Thyroid gland (tissue), 4 donors: ENCODE data around the gene DLG3. TPM values are rescaled to one million over a fixed set of nuclear protein-coding genes. Genes with fewer than 3 reads are reported as not detected.

ENCODE experiments used
- DNase-seq, 2 donors: peaks; one replicate each; pipeline ENCODE4 v3.0.0-alpha.2; 2019
- H3K27ac ChIP-seq, 3 donors: fragments of 200-600 bp; sonication (generic); 1 replicate in 2 of 3; 2 replicates in 1 of 3; pipeline ENCODE4 v1.5.1; 2016 to 2019; ENCODE audit warnings: mild to moderate bottlenecking in 1 of 3, moderate library complexity in 1 of 3
- H3K27me3 ChIP-seq: fragments of 200-600 bp; sonication (generic); one replicate; pipeline ENCODE4 v1.5.1; 2019
- H3K36me3 ChIP-seq, 2 donors: fragments of 200-600 bp; sonication (generic); one replicate each; pipeline ENCODE4 v1.5.1; 2016 to 2019
- H3K4me1 ChIP-seq, 2 donors: fragments of 200-600 bp; sonication (generic); one replicate each; pipeline ENCODE4 v1.5.1; 2017 to 2019
- H3K4me3 ChIP-seq, 3 donors: fragments of 200-600 bp; sonication (generic); replicated peaks in 1 of 3; 1 replicate in 2 of 3; 2 replicates in 1 of 3; pipeline ENCODE4 v1.5.1; 2016; ENCODE audit warnings: mild to moderate bottlenecking in 1 of 3
- H3K9me3 ChIP-seq: fragments of 200-600 bp; sonication (generic); one replicate; pipeline ENCODE4 v1.5.1; 2017
- POLR2A ChIP-seq, 2 donors: fragments of 450-650 bp; IDR thresholded peaks; one replicate each; pipeline ENCODE4 v1.6.1; 2017; ENCODE audit warnings: antibody characterized with exemption in 2 of 2, mild to moderate bottlenecking in 2 of 2, moderate library complexity in 1 of 2
- WGBS, 2 donors: methylation state at CpG; one replicate each; pipeline ENCODE4 v1.1.5; 2017; 5-methylcytosine and 5-hydroxymethylcytosine counted together
- intact Hi-C: fragments of 100-400 bp; cut with DNase I; formaldehyde crosslinking; loops from one replicate; pipeline ENCODE4 v1.15.1; 2023
- total RNA-seq, 4 donors: library from RNA; depleted of rRNA; stranded (reverse); fragments of >200 nt; gene quantifications; one replicate each; pipeline ENCODE4 v1.2.3, GENCODE V29; 2016
- TF ChIP-seq, protein P1 (sequence below), 6 experiments: fragments of 200-600 bp in 3 of 6; fragments of 450-650 bp in 3 of 6; sonication (generic) in 3 of 6; IDR thresholded peaks; one replicate each; pipeline ENCODE4 v1.5.1; 2016 to 2019; ENCODE audit warnings: antibody characterized with exemption in 6 of 6, mild to moderate bottlenecking in 2 of 6, inconsistent platforms in 1 of 6, moderate library complexity in 1 of 6

DLG3 gene
- total RNA-seq, 4 donors from 2014 or later: 31.4 to 79.5 (median 61.9) TPM

DNA sequence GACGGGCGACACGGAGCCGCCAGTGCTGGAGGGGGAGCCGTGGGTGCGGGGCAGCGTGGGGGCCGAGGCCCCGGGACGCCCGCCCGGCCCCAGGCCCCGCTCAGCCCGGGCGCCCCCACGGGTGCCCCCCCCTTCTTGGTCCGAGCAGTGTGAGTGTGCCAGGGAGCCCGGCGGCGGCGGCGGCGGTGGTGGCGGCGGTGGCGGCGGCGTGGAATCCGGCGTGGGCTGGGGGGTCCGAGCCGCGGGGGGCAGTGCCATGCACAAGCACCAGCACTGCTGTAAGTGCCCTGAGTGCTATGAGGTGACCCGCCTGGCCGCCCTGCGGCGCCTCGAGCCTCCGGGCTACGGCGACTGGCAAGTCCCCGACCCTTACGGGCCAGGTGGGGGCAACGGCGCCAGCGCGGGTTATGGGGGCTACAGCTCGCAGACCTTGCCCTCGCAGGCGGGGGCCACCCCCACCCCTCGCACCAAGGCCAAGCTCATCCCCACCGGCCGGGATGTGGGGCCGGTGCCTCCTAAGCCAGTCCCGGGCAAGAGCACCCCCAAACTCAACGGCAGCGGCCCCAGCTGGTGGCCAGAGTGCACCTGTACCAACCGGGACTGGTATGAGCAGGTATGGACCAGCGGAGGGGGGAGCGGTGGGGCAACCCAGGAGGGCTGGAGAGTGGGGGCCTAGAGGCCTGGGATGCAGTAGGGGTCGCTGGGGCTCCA, 466 bp downstream of the DLG3 start:
- H3K27ac ChIP-seq: no peak overlapping the region
- no peaks in the 10 kb centered on the region for H3K27me3 ChIP-seq
- TF ChIP-seq POLR2A (IDR thresholded peaks at IDR 0.05): no peak
- TF ChIP-seq, protein P1, sequence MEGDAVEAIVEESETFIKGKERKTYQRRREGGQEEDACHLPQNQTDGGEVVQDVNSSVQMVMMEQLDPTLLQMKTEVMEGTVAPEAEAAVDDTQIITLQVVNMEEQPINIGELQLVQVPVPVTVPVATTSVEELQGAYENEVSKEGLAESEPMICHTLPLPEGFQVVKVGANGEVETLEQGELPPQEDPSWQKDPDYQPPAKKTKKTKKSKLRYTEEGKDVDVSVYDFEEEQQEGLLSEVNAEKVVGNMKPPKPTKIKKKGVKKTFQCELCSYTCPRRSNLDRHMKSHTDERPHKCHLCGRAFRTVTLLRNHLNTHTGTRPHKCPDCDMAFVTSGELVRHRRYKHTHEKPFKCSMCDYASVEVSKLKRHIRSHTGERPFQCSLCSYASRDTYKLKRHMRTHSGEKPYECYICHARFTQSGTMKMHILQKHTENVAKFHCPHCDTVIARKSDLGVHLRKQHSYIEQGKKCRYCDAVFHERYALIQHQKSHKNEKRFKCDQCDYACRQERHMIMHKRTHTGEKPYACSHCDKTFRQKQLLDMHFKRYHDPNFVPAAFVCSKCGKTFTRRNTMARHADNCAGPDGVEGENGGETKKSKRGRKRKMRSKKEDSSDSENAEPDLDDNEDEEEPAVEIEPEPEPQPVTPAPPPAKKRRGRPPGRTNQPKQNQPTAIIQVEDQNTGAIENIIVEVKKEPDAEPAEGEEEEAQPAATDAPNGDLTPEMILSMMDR (IDR thresholded peaks at IDR 0.05): no peak
- H3K9me3 ChIP-seq: no peaks in the 10 kb centered on the region
- no peaks in the 10 kb centered on the region for H3K4me1 ChIP-seq
- no peaks in the 10 kb centered on the region for H3K36me3 ChIP-seq
- WGBS, 2 donors: 20% methylated on average over 3 of the region's 61 CpGs; no CpG with 5 or more reads in 1 of the 2 donors
- DNase-seq: no peak
- peak overlapping the region in 1 of 3 donors; percentile 6 for H3K4me3 ChIP-seq
- intact Hi-C loops: no loop called here

DNA sequence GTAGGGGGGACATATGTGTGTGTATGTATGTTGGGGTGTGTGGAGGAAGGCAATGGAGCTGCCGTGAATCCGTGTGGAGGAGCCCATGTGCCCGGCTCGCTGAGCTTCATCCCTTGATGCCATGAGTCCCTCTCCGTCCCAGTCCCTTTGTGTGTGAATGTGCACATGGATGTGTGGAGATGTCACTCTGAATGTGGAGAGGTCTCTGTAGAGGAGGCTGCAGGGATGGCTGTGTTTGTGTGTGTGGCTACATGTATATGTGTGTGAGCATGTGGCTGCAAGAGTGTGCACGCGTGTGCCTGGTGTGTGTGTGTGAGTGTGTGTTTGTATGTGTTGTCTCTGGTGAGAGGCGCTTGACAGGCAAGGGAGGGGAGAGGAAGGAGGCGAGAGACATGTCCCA, 1.3 kb downstream of the DLG3 start:
- no peak for DNase-seq
- 72 to 81% methylated on average over 8 of the region's 9 CpGs for WGBS, 2 donors
- TF ChIP-seq, protein P1 (IDR thresholded peaks at IDR 0.05): no peak
- no peak for TF ChIP-seq POLR2A (IDR thresholded peaks at IDR 0.05)
- H3K27me3 ChIP-seq: no peaks in the 10 kb centered on the region
- no peak overlapping the region for H3K4me3 ChIP-seq
- no peaks in the 10 kb centered on the region for H3K36me3 ChIP-seq
- H3K9me3 ChIP-seq: no peaks in the 10 kb centered on the region
- intact Hi-C loops: no loop called here
- no peak overlapping the region for H3K27ac ChIP-seq
- no peaks in the 10 kb centered on the region for H3K4me1 ChIP-seq

DNA sequence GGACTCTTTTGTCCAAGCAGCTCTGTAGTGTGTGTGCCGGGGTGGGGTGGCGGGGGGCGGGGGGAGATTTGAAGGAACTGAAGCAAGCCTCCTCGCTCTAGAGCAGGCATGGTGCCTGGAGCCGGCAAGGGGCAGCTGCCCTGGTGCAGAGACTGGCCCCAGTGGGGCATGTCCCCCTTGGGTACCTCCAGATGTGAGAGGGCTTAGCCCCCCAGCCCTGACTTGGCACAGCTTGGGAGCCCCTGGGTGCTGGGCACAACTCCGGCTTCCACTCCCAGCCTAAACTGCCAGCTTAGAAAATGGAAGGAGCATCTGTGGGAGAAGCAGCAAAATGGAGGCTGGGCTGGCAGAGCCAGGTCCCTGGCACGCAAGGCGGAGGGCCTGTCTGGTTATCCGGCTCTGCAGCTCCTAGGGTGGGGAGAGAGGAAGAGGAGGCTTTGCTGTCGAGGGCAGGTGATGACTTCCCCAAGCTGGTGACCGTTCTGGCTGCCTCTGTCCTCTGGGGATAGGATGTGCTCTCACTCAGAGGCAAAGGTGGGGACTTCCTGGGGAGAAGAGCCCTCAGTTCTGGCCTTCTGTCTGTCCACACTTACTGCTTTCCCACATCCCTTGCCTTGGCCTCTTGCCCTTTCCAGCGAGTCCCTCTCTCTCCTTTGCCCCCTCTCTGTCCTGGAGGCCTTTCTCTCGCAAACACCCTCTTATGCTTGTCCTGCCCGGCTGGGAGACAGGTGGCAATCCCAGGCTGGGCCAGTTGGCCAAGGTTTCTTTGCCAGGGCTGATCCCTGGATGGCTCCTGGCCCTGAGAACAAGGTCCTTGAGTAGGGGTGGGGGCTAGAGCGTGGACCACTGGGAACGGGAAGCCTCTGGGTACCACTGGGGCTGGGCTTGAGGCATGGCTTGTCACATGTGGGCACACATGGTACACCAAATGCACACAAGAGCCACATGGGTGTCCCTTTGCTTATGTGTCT, 2.0 kb downstream of the DLG3 start:
- intact Hi-C loops: no loop called here
- WGBS, 2 donors: 80 to 82% methylated on average over 6 to 10 of the region's 16 CpGs
- Histone ChIP-seq H3K36me3 (no peaks in the 10 kb centered on the region), H3K27me3 (no peaks in the 10 kb centered on the region), H3K27ac (no peak overlapping the region), H3K4me1 (no peaks in the 10 kb centered on the region), H3K9me3 (no peaks in the 10 kb centered on the region), H3K4me3 (no peak overlapping the region)
- DNase-seq: no peak
- TF ChIP-seq, protein P1 (IDR thresholded peaks at IDR 0.05): no peak
- TF ChIP-seq POLR2A (IDR thresholded peaks at IDR 0.05): no peak

DNA sequence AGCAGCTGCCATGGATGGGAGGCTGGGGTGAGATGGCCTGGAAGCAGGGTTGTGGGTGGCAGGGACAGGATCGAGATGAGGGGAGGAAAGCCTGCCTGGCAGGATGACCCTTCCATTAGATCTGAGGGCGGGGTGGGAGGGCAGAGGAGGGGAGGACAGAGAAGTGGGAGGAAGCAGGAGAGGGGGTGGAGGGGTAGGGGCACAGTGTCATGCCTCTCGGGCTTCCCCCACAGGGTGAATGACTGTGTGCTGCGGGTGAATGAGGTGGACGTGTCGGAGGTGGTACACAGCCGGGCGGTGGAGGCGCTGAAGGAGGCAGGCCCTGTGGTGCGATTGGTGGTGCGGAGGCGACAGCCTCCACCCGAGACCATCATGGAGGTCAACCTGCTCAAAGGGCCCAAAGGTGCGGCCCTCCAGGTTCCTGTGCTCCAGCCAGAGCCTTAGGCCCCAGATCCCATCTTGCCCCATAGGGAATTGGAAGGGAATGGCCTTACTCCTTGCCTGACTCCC, 4.9 kb downstream of the DLG3 start:
- H3K36me3 ChIP-seq: no peaks in the 10 kb centered on the region
- DNase-seq: no peak
- no peak overlapping the region for H3K27ac ChIP-seq
- WGBS, 2 donors: 93 to 97% methylated on average over 2 to 12 of the region's 14 CpGs
- no peak overlapping the region for H3K4me3 ChIP-seq
- no peaks in the 10 kb centered on the region for H3K9me3 ChIP-seq
- no peak for TF ChIP-seq POLR2A (IDR thresholded peaks at IDR 0.05)
- TF ChIP-seq, protein P1 (IDR thresholded peaks at IDR 0.05): no peak
- intact Hi-C loops: no loop called here
- H3K27me3 ChIP-seq: no peaks in the 10 kb centered on the region
- no peaks in the 10 kb centered on the region for H3K4me1 ChIP-seq
